Vagina (tissue), 2 donors: ENCODE data around the gene ABT1.

ENCODE experiments used
- CTCF ChIP-seq, 3 experiments: fragments of 450-650 bp in 2 of 3; fragments of 200-600 bp in 1 of 3; sonication (generic) in 1 of 3; IDR thresholded peaks; one replicate each; pipeline ENCODE4 v1.5.1; 2017 to 2019; ENCODE audit warnings: antibody characterized with exemption in 3 of 3, mild to moderate bottlenecking in 2 of 3, moderate library complexity in 2 of 3
- POLR2A ChIP-seq, 2 donors: fragments of 450-650 bp; IDR thresholded peaks; one replicate each; pipeline ENCODE4 v1.6.1; 2017; ENCODE audit warnings: antibody characterized with exemption in 2 of 2, mild to moderate bottlenecking in 2 of 2, moderate library complexity in 2 of 2
- POLR2AphosphoS5 ChIP-seq, 2 donors: sonication (generic); formaldehyde crosslinking; IDR thresholded peaks; one replicate each; pipeline ENCODE4 v1.9.0; 2017; ENCODE audit warnings: antibody characterized with exemption in 2 of 2, mild to moderate bottlenecking in 2 of 2, low read depth in 1 of 2; ENCODE audit not compliant: insufficient read depth in 1 of 2

DNA sequence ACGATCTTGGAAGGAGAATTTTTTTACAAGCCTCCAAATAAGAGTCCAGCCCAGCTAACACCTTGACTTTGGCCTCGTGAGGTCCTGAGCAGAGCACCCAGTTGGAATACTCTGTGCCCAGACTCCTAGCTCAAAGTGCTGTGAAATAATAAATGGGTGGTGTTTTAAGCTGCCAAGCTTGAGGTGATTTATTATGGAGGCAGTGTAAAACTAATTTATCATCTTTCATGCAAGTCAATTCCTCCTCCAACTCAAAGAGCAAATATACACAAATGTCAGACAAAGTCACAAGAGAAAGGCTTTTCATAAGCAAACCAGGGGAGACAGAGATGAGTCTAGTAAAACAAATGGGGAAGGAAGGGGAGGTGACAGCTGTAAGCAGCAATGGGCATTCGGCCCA, 12.7 kb downstream of the ABT1 start:
- TF ChIP-seq CTCF (IDR thresholded peaks at IDR 0.05) (no peak), POLR2A (IDR thresholded peaks at IDR 0.05) (no peak), POLR2AphosphoS5 (IDR thresholded peaks at IDR 0.05; ENCODE audit: insufficient read depth in 1 of 2, low read depth in 1 of 2) (no peak)
